Neural progenitor cell (in vitro differentiated cells): ENCODE measurements around the gene NINJ2.
"Not testable (repeated sequence)": the region's sequence is repeated elsewhere in the genome, so short reads cannot be mapped to it uniquely, and the experiment has no call there.

Experiments used
- EZH2 ChIP-seq: fragments of 200-600 bp; sonication (generic); IDR thresholded peaks from 2 replicates; pipeline ENCODE4 v1.6.1; 2017; ENCODE audit warnings: antibody characterized with exemption, mild to moderate bottlenecking, moderate library complexity
- TF ChIP-seq, protein P1 (sequence below): fragments of 200-600 bp; sonication (generic); IDR thresholded peaks from 2 replicates; pipeline ENCODE4 v1.5.1; 2017; ENCODE audit warnings: antibody characterized with exemption, mild to moderate bottlenecking

DNA sequence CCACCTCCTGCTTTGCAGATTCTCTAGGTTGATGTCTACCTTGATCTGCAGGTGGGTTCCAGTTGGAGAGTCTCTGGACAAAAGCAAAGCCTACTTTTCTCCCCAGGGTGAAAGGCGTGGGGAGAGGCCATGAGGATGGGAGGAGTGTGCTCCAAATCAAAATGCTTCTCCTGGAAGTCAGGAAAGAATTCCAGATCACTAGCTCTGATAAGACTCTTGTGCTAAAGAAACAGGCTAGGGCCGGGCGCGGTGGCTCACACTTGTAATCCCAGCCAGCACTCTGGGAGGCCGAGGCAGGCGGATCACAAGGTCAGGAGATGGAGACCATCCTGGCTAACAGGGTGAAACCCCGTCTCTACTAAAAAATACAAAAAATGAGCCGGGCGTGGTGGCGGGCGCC lies 21.9 kb downstream of the NINJ2 start:
- TF ChIP-seq, protein P1, sequence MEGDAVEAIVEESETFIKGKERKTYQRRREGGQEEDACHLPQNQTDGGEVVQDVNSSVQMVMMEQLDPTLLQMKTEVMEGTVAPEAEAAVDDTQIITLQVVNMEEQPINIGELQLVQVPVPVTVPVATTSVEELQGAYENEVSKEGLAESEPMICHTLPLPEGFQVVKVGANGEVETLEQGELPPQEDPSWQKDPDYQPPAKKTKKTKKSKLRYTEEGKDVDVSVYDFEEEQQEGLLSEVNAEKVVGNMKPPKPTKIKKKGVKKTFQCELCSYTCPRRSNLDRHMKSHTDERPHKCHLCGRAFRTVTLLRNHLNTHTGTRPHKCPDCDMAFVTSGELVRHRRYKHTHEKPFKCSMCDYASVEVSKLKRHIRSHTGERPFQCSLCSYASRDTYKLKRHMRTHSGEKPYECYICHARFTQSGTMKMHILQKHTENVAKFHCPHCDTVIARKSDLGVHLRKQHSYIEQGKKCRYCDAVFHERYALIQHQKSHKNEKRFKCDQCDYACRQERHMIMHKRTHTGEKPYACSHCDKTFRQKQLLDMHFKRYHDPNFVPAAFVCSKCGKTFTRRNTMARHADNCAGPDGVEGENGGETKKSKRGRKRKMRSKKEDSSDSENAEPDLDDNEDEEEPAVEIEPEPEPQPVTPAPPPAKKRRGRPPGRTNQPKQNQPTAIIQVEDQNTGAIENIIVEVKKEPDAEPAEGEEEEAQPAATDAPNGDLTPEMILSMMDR: not testable (repeated sequence)
- not testable (repeated sequence) for TF ChIP-seq EZH2
